Hematopoietic multipotent progenitor cell treated with erythropoietin and hydrocortisone succinate and interleukin-3 and kit ligand, for 6 days (in vitro differentiated cells): ENCODE measurements around the gene NFYC.
A peak's percentile ranks its signal among the peaks of the same experiment; 100 is the strongest.

Source experiments
- DNase-seq: peaks from one replicate; pipeline ENCODE4 v3.0.0-alpha.2; 2015

The NFYC gene

GRCh38 chr1:40798366-40799281 is 107.1 kb downstream of the NFYC start:
- peak; percentile 21 for DNase-seq

DNA sequence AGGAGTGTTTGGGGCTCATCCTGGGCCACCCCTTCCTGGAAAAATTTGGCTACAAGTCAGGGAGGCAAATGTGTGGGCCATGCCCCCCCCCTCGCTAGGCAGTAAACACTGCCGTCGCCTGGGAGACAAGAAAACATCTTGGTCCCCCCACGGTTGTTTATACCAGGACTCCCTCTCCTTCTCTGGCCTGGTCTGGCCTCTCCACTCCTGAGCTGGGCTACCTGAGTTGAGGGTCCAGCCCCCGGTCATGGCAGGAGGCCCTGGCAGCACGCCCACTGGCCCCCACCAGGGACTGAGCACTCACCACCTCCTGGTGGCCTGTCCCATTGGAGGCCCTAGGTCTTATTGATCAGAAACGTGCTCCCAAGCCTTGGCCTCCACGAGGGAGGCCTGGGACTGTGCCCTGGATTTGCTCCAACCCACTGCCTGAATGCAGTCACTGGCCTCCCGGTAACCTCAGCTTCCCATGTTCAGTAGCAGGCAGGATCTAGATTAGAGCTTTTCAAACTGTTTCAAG is 107.9 kb downstream of the NFYC start:
- DNase-seq: peak; percentile 66

DNA sequence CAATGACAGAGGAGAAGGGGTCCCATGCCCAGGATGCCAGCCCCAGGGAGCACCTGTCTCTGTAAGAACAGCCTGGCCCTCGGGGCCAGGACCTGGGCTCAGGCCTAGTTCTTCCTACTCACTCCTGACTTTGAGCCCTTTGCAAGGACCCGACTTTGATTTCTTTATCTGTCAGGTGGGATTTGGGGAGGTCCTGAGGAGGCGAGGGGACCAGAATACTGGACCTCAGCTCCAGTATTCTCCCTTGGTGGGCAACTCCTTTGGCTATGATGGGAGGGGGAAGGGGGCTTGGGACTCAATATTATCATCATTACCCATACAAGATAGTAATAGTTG is 110.2 kb downstream of the NFYC start:
- no peak for DNase-seq

DNA sequence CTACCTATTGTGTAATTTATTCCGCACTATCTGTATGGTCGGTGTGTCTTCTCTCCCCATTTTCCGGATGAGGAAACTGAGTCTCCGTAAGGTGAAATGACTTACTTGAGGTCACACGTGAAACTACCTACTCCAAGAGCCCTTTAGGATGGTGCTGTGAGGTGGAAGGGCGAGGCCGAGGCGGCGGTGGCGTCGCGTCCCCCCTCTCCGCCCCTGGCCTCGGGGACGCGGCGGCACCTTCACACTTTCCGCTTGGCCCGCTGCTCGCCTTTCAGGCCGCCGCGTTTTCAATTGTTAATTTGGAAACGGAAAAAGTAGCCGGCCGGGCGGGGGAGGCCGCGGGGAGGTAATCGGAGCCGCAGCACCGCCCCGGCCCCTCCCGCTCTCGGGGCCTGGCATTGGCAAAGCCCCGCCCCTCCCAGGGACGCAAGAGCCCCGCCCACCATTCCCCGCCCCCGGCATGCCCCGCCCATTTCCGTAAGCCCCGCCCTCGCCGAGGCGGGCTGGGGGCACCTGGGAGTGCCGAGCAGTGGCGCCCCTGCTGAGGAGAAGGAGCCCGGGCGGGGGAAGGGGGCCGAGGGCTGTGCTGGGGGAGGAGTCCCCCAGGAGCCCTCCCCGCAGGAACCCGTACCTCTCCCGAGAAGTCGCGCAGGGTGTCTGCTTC is 110.7 kb downstream of the NFYC start:
- DNase-seq: peak; percentile 91

DNA sequence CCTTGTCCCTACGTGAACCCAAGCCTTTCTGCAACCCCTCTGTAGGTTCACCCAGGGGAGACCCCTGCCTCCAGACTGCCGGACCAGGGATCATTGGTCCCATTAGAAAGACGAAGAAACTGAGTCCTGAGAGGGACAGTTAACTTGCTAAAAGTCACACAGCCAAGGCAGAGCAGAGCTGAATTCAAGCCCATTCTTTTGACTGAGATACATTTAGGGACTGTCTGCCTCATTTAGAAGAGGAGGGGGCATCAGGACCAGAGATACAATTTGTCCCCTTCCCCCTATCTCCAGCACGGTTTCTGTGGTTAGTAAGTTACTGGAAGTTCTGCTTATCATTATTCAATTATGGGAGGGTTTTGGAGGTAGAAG is 111.2 kb downstream of the NFYC start:
- DNase-seq: peak; percentile 62

- no peak for DNase-seq
These were observed 111.9 kb downstream of the NFYC start for GRCh38 chr1:40803447-40803846.

DNA sequence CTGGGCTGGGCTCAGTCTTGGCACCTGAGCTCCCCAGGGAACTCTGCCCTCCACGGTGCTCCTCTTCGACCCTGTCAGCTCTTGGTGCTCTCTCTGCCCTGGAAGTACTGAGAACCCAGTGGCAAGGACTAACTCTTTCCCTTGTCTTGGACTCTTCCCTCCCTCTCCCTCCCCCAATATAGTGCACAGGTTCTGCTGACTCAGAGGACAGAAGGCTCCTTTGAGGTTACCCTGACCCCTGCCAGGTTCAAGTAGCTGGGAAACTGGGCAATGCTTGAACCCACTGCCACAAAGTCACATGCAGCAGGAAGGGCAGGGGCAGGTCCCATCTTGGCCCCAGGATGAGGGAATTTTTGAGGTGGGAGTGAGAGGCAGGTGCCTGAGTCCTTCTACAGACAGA is 112.4 kb downstream of the NFYC start:
- peak; percentile 37 for DNase-seq

- no peak for DNase-seq
These were observed 114.7 kb downstream of the NFYC start for GRCh38 chr1:40806240-40806639.

GRCh38 chr1:40806731-40807695 is 115.5 kb downstream of the NFYC start:
- no peak for DNase-seq

- no peak for DNase-seq
These were observed 116.5 kb downstream of the NFYC start for GRCh38 chr1:40808002-40808401.

DNA sequence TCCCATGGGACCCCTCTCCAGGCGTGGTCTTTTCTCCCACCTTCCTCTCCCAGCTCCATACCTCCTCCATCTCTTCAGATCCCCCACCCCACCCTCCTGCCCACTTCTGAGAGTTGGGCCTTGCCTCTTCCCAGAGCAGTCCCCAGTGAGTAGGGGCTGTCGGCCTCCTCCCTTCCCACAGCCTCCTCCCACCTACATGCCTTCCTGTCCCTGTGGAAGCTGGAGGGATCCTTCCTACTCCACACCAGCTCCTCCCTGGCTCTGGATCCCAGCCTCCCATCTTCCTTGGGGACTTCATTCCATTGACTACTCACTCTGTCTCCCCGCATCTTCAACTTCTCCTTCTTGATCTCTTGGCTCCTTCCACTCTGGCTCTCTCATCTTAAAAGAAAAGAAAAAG is 116.9 kb downstream of the NFYC start:
- DNase-seq: no peak

DNA sequence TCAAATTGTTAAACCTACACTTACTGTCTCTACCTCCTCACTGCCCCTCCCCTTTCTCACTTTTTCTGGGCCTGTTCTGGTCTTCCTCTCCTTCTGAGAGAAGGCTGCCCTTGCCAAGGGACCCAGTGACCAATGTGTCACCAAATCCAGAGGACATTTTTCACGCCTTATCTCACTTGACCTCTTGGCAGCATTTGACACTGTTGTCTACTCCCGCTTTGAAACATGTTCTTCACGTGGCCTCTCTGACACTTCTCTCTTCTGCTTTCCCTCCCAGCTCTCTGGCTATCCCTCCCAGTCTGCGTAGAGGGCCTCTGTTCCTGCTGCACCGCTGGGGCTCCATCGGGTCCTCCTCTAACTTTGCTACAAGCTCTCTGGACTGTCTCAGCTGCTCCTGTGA is 117.4 kb downstream of the NFYC start:
- DNase-seq: no peak

GRCh38 chr1:40810927-40811326 is 119.4 kb downstream of the NFYC start:
- peak; percentile 61 for DNase-seq

GRCh38 chr1:40815420-40815819 is 123.9 kb downstream of the NFYC start:
- no peak for DNase-seq

- no peak for DNase-seq
These were observed 126.3 kb downstream of the NFYC start for GRCh38 chr1:40817791-40818263.

DNA sequence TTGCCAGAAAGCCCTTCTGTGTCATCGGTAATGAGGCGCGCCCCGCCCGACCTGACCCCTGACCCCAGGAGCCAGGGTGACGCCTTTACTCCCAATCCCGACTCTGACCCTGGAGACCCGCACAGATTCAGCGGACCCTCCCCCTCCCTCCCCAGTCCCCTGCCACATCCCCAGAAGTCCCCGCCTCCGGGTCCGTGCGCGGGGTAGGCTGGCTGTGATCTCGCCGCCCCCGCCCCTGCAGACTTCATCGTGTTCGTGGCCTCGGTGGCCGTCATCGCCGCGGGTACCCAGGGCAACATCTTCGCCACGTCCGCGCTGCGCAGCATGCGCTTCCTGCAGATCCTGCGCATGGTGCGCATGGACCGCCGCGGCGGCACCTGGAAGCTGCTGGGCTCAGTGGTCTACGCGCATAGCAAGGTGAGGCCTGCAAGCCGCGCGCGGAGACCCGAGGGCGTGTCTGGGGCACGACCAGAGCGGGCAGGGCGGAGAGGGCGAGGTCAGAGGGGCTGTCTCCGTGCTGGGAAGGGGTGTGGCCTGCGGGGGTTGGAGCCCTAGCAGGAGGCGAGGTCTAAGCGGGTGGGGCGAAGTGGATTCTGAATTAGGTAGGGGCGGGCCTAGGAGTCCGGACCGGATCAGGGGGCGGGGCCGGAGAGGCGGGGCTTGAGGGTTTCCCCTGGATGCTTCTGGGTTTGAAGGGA is 126.9 kb downstream of the NFYC start:
- peak; percentile 97 for DNase-seq

DNA sequence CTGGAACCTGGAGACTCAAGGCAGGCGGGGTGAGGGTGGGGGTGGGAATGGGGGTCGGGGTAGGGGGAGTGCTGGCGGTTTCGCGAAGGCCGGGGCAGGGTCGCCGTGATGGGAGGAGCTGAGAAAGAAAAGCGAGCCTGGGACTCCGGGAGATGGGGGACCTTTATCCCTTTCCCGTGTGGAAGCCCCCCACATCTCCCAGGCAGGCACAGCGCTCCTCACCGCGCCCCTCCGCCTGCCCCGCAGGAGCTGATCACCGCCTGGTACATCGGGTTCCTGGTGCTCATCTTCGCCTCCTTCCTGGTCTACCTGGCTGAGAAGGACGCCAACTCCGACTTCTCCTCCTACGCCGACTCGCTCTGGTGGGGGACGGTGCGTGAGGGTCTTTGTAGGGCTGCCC is 127.6 kb downstream of the NFYC start:
- no peak for DNase-seq

DNA sequence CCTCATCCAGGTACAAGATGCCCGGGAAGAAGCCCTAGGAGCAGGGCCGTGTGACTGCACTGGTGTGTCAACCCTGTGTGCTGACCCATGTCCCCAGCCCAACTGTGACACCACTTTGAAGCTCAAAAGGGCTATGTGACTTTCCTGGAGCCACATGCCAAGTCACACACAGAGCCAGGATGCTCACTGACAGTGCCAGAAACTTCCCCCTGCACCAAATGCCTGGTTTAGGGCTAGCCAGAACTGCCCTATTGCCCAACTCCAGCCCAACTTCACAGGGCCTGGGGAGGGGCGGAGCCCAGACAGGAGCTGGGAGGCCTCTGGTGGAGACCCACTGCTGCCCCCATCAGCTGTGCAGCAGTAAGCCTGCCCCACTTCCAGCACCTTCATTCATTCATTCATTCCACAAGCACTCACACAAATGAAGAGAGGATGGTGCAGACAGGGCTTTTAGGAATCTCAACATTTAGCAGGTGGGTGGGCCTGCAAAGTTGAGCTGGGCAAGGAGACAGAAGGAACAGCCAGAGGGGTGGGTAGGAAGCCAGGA is 128.8 kb downstream of the NFYC start:
- DNase-seq: peak; percentile 77
